Right atrium auricular region (tissue), 2 donors: ENCODE data around the gene CDK10. TPM values are rescaled to one million over a fixed set of nuclear protein-coding genes. Genes with fewer than 3 reads are reported as not detected.
A peak's percentile ranks its signal among the peaks of the same experiment; 100 is the strongest.

Experiments
- DNase-seq: peaks from one replicate; pipeline ENCODE4 v3.0.0-alpha.2; 2019; ENCODE audit warnings: low spot score
- H3K27ac ChIP-seq, 2 donors: fragments of 200-600 bp; sonication (generic); 1 replicate in 1 of 2; 2 replicates in 1 of 2; pipeline ENCODE4 v1.5.1; 2016 to 2019
- H3K27me3 ChIP-seq, 2 donors: fragments of 200-600 bp; sonication (generic); one replicate each; pipeline versions ENCODE4 v1.5.1 to v1.6.0; 2017 to 2019
- H3K36me3 ChIP-seq: fragments of 200-600 bp; sonication (generic); one replicate; pipeline ENCODE4 v1.5.1; 2016
- H3K4me1 ChIP-seq, 2 donors: fragments of 200-600 bp; sonication (generic); one replicate each; pipeline versions ENCODE4 v1.5.1 to v1.6.0; 2017 to 2019
- H3K4me3 ChIP-seq, 2 donors: fragments of 200-600 bp; sonication (generic); 1 replicate in 1 of 2; 2 replicates in 1 of 2; pipeline ENCODE4 v1.5.1; 2017 to 2019; ENCODE audit warnings: mild to moderate bottlenecking in 1 of 2, moderate library complexity in 1 of 2
- H3K9me3 ChIP-seq, 2 donors: fragments of 200-600 bp; sonication (generic); one replicate each; pipeline ENCODE4 v1.5.1; 2019
- CTCF ChIP-seq, 2 donors: fragments of 200-600 bp; sonication (generic); IDR thresholded peaks; one replicate each; pipeline ENCODE4 v1.5.1; 2019; ENCODE audit warnings: antibody characterized with exemption in 2 of 2
- total RNA-seq, 2 donors: library from RNA; depleted of rRNA; stranded (reverse); fragments of >200 nt; gene quantifications; one replicate each; pipeline ENCODE4 v1.1.0, GENCODE V29; 2016

The CDK10 gene
- total RNA-seq, 2 donors from 2014 or later = 13.8 to 20.2 TPM

- Histone ChIP-seq H3K4me1 (peaks cover 0 to 20% of the 10 kb centered on the region in 2 donors), H3K27ac (no peak overlapping the region), H3K36me3 (no peaks in the 10 kb centered on the region), H3K4me3 (no peak overlapping the region), H3K9me3 (no peaks in the 10 kb centered on the region), H3K27me3 (no peaks in the 10 kb centered on the region)
- TF ChIP-seq CTCF (IDR thresholded peaks at IDR 0.05) = no peak
- no peak for DNase-seq
These were observed 24.4 kb downstream of the CDK10 start for GRCh38 chr16:89710709-89711564.

GRCh38 chr16:89711601-89712273 lies 25.2 kb downstream of the CDK10 start:
- Histone ChIP-seq H3K36me3 (no peaks in the 10 kb centered on the region), H3K4me1 (peaks cover 0 to 12% of the 10 kb centered on the region in 2 donors), H3K9me3 (no peaks in the 10 kb centered on the region), H3K4me3 (peak overlapping the region in 1 of 2 donors; percentile 33), H3K27me3 (no peaks in the 10 kb centered on the region), H3K27ac (no peak overlapping the region)
- no peak for TF ChIP-seq CTCF (IDR thresholded peaks at IDR 0.05)
- no peak for DNase-seq

GRCh38 chr16:89712274-89712781 lies 25.8 kb downstream of the CDK10 start:
- H3K27me3 ChIP-seq = no peaks in the 10 kb centered on the region
- H3K9me3 ChIP-seq = no peaks in the 10 kb centered on the region
- no peak overlapping the region for H3K27ac ChIP-seq
- H3K36me3 ChIP-seq = no peaks in the 10 kb centered on the region
- peaks cover 0 to 11% of the 10 kb centered on the region in 2 donors for H3K4me1 ChIP-seq
- H3K4me3 ChIP-seq = peak overlapping the region in 1 of 2 donors; percentile 33
- no peak for TF ChIP-seq CTCF (IDR thresholded peaks at IDR 0.05)
- DNase-seq = no peak

GRCh38 chr16:89716493-89716892 lies 30.0 kb downstream of the CDK10 start:
- Histone ChIP-seq H3K27ac (no peak overlapping the region), H3K9me3 (no peaks in the 10 kb centered on the region), H3K4me3 (no peak overlapping the region), H3K27me3 (no peaks in the 10 kb centered on the region), H3K36me3 (no peaks in the 10 kb centered on the region), H3K4me1 (peaks cover 0 to 21% of the 10 kb centered on the region in 2 donors)
- no peak for DNase-seq
- no peak for TF ChIP-seq CTCF (IDR thresholded peaks at IDR 0.05)

GRCh38 chr16:89716916-89717687 lies 30.6 kb downstream of the CDK10 start:
- Histone ChIP-seq H3K27ac (no peak overlapping the region), H3K4me1 (peaks cover 0 to 16% of the 10 kb centered on the region in 2 donors), H3K27me3 (no peaks in the 10 kb centered on the region), H3K4me3 (no peak overlapping the region), H3K36me3 (no peaks in the 10 kb centered on the region), H3K9me3 (no peaks in the 10 kb centered on the region)
- no peak for TF ChIP-seq CTCF (IDR thresholded peaks at IDR 0.05)
- no peak for DNase-seq
